Embryonic facial prominence (tissue), 1 donor: ENCODE data around the gene ADRA2C.

ENCODE experiments used
- DNase-seq: peaks from one replicate; pipeline ENCODE4 v3.0.0-alpha.2; 2016; ENCODE audit errors: extremely low spot score

ADRA2C gene

GRCh38 chr4:3760841-3761240, 5.3 kb upstream of the ADRA2C start:
- DNase-seq, result no peak

GRCh38 chr4:3762264-3762663, 3.9 kb upstream of the ADRA2C start:
- DNase-seq, result no peak

GRCh38 chr4:3762753-3763549, 3.2 kb upstream of the ADRA2C start:
- no peak for DNase-seq

GRCh38 chr4:3765271-3766035, 732 bp upstream of the ADRA2C start:
- DNase-seq, result no peak

GRCh38 chr4:3766785-3767569, 792 bp downstream of the ADRA2C start:
- DNase-seq, result no peak

DNA sequence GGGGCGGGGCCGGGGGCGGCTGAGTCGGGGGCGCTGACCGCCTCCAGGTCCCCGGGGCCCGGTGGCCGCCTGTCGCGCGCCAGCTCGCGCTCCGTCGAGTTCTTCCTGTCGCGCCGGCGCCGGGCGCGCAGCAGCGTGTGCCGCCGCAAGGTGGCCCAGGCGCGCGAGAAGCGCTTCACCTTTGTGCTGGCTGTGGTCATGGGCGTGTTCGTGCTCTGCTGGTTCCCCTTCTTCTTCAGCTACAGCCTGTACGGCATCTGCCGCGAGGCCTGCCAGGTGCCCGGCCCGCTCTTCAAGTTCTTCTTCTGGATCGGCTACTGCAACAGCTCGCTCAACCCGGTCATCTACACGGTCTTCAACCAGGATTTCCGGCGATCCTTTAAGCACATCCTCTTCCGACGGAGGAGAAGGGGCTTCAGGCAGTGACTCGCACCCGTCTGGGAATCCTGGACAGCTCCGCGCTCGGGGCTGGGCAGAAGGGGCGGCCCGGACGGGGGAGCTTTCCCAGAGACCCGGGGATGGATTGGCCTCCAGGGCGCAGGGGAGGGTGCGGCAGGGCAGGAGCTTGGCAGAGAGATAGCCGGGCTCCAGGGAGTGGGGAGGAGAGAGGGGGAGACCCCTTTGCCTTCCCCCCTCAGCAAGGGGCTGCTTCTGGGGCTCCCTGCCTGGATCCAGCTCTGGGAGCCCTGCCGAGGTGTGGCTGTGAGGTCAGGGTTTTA, 1.5 kb downstream of the ADRA2C start:
- no peak for DNase-seq

DNA sequence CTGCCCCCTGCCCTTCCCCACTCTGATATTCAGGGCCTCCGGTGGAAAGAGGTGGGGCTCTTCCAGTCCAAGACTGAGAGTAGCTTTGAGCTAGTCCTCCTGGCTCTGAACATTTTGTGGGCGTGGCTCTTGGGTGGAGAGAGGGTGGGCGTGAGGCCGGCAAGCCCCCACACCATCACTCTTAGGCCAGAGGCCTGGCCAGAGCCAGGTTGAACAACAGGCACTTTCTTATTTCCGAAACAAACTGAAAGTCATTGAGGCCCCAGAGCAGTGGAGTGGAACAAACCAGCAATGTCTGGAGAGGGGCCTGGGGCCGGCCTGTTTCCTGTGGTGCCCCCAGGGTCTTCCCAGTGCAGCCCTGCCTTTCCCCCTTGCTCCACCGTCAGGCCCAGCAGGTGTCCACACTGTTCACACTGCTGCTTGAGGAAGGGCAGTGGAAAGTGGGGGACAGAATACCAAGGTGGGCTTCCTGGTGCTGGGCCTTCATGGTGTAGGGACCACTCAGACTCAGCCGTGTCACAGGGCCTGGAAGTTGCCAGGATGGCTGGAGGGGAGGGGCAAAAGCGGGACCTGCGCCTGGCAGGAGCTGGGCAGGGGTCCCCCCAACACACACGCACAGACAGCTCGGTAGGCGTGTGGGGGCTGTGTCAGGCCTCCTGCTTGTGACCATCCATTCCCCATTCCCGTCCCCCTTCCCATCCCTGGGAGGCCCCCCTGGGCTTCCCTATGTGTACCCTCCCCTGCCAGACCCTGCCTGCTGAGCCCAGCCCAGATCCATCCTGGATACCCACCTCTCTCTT, 2.9 kb downstream of the ADRA2C start:
- DNase-seq, result no peak

GRCh38 chr4:3769642-3770184, 3.5 kb downstream of the ADRA2C start:
- no peak for DNase-seq

DNA sequence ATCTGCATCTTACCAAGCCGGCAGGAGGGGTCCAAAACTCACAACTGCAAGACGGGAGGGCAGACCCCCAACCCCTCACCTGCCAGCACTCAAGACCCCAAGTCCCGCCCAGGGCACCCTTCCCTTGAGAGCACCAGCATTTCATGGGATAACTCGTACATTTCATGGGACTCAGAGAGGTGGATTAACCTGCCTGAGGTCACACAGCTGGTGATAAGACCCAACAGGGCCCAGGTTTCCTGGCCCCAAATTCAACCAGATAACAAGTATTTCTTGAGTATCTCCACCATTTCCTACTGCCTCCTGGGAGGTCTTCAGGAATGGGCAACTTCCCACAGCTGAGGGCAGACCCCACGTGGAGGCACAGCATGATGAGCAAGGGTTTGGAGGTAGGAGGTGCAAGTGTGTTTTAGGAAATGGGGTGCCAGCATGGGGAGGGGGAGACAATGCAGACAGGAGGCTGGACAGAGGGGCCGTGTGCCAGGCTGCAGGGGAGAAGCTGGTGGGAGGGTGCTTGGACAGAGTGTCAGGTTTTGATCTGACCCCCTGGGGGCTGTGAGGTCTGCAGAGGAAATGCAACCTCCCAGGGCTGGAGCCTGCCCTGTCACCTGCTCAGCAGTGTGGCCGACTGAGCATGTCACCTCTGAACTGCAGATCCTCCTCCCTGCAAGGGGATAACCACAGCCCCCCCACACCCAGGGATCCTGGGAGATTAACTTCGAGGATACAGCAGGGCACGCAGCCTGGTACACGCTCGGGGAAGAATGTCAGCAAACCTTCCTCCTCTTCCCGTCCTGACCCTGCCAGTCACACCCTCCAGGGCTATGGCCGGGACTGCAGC, 4.4 kb downstream of the ADRA2C start:
- DNase-seq, result no peak

- DNase-seq, result no peak
Observed at GRCh38 chr4:3771164-3771809, 5.1 kb downstream of the ADRA2C start.

DNA sequence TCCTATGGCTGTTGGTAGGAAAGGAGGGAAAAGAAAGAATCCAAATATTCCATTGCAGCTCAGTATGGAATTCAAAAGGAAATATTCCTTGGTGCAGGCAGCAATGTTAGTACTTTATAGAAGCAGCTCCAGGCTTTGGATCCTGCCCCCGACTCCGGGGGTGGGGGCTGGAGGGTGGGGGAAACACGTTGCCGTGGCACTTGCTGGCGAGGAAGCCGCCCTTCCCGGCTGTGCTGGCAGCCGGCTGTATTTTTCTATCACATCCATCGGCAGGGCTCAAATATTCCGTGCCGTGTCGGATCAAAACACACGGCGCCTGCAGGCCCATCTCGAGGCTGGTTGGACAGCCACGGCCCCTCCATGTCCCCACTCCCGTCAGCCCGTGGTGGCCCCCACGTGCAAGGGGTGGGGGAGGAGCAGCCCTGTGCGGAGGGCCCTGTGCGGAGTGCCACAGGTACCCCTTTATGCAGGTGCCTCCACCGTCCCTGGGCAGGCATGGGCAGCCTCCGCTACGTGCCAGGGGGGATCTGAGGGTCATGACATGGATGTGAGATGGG, 5.8 kb downstream of the ADRA2C start:
- no peak for DNase-seq

DNA sequence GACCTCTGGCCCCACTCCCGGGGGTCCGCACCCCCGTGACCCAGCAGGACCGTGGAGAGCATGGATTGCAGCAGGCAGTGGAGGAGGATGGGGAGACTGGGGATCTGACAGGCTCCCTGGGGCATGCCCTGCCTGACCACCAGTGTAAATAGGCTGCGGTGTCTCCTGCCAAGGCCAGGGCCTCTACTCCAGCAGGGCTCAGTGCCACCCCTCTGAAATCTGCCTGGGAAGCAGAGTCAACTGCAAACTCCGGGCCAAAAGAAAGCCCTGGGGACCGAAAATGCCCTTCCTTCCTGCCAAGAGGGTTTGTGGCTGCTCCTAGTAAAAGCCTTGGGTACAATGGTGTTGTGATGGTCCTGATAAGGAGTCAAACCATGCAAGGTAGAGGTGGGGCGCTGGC, 6.4 kb downstream of the ADRA2C start:
- no peak for DNase-seq

DNA sequence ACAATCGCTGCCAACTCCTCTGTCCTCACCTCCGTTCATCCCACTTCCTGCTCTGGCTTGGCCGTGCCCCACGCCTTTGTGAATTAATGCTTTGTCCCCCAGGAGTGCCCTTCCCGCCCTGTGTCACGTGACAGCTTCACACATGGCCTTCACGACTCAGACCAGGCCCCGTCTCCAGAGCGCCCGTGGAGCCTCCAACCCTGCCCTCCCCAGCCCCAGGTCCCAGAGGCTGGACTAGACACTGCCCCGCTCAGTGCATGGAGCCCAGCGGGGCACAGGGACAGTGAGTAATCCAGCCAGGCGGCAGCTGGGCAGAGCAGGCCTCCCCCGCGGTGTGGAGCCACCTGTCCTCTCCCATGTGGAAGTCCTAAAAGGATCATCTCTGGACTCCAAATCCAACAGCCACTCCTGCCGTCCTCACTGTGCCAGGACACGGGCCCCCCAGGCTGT, 7.4 kb downstream of the ADRA2C start:
- no peak for DNase-seq

DNA sequence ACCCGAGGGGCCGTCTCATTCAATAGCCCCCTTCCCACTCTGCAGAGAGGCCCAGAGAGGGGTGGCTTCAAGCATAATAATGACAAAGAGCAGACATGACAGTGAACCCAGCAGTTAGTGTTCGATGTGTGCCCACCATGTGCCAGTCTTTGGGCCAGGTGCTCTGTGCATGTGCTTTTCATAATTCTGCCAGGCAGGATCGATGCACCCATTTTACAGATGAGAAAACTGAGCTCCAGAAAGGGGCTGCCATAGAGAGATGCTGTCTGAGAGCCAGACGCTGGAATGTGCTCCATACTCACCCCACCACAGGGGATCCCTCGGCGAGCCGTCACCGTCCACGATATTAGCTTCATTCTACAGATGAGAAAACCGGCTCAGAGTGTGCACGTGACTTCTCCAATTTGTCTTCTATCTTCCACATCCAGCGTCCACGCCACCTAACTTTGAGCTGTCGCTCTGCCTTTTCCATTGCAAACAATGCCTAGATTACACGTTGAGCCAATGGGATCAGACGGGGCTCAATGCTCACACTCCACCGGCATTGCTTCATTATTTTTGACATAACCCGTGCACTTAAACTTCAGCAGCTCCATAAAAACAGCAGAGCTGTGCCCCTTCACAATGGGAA, 8.2 kb downstream of the ADRA2C start:
- no peak for DNase-seq

DNA sequence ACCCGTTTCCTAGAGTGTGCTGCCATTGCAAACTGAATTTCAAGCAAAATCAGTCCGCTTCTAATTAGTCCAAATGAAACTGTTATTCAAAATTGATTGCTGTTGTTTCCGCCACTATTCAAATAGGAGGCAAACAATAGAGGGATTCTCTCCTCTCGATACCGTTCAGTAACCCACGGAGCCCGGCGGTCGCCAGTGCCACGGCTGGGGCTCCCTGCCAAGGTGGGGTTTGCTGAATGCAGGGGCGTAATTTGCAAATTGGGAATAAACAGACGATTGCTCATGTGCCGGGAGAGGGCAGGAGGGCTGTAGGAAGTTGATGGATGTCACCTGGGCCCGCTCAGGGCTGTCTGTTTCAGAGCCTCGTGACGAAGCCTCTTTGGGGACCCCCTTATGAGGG, 8.8 kb downstream of the ADRA2C start:
- no peak for DNase-seq

DNA sequence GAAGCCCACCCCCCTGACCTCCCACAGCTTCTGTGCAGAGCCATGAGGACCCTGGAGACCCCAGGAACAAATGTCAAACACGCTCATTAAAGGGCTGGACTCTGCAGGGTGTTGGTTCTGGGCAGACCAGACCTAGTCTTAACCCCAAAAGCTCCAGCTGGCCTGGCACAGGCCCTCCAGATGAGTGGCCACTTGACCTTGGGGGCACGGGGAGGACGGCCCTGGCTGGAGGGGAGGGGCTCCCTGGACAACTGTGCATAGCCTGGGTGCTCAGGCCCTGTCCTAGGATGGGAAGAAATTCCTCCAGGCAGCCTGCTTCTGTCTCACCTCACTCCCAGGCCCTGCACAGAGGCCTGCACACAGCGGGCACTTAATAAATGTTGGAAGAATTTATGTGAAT, 9.4 kb downstream of the ADRA2C start:
- DNase-seq, result no peak

- no peak for DNase-seq
Observed at GRCh38 chr4:3776166-3777032, 10.2 kb downstream of the ADRA2C start.
